Neutrophil (primary cell): ENCODE results near the gene OR51B5.
"Not testable (repeated sequence)": the region's sequence is repeated elsewhere in the genome, so short reads cannot be mapped to it uniquely, and the experiment has no call there.

Experiments
- H3K27ac ChIP-seq: fragments of 200-600 bp; sonication (generic); 2 replicates; pipeline ENCODE4 v1.5.1; 2016; ENCODE audit warnings: mild to moderate bottlenecking, moderate library complexity
- H3K27me3 ChIP-seq: fragments of 200-600 bp; sonication (generic); 2 replicates; pipeline ENCODE4 v1.6.0; 2016; ENCODE audit warnings: mild to moderate bottlenecking
- H3K36me3 ChIP-seq: fragments of 200-600 bp; sonication (generic); 2 replicates; pipeline ENCODE4 v1.5.1; 2017
- H3K4me1 ChIP-seq, 2 experiments: fragments of 200-600 bp in 1 of 2; sonication (generic) in 1 of 2; 1 replicate in 1 of 2; 2 replicates in 1 of 2; pipeline versions ENCODE4 v1.5.1 to v1.6.1; 2013 to 2016; ENCODE audit warnings: low read depth in 1 of 2, low read length in 1 of 2, mild to moderate bottlenecking in 1 of 2, moderate library complexity in 1 of 2; ENCODE audit not compliant: control insufficient read depth in 1 of 2, insufficient read depth in 1 of 2
- H3K4me3 ChIP-seq, 2 experiments: fragments of 200-600 bp in 1 of 2; sonication (generic) in 1 of 2; 1 replicate in 1 of 2; 2 replicates in 1 of 2; pipeline ENCODE4 v1.5.1; 2013 to 2016; ENCODE audit warnings: low read depth in 1 of 2, low read length in 1 of 2, mild to moderate bottlenecking in 1 of 2, moderate library complexity in 1 of 2
- H3K9me3 ChIP-seq: fragments of 200-600 bp; sonication (generic); 2 replicates; pipeline ENCODE4 v1.5.1; 2016
- TF ChIP-seq, protein P1 (sequence below): fragments of 200-600 bp; sonication (generic); IDR thresholded peaks from 2 replicates; pipeline ENCODE4 v1.5.1; 2016; ENCODE audit warnings: antibody characterized with exemption

The OR51B5 gene

DNA sequence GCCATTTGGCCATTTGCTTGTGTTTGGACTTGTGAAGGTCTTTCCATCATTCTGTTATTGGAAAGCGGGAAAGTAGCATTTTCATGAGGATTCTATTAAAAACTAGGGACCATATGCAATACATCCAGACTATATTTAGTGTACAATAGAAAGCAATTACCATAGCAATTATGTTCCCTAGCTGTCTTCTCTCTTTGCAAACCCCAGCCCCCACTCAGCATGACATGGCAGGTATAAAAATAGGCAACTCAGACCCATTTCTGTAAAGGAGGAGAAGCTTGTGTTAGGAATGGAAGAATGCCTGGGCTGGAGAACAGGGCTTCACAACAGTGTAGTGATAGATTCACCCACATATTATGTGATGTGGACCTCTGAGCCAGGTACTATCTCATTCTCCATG, 20.4 kb upstream of the OR51B5 start:
- Histone ChIP-seq H3K36me3 (no peaks in the 10 kb centered on the region), H3K4me1 (no peaks in the 10 kb centered on the region), H3K27ac (no peak overlapping the region), H3K9me3 (no peaks in the 10 kb centered on the region), H3K4me3 (no peak overlapping the region), H3K27me3 (no peaks in the 10 kb centered on the region)
- TF ChIP-seq, protein P1, sequence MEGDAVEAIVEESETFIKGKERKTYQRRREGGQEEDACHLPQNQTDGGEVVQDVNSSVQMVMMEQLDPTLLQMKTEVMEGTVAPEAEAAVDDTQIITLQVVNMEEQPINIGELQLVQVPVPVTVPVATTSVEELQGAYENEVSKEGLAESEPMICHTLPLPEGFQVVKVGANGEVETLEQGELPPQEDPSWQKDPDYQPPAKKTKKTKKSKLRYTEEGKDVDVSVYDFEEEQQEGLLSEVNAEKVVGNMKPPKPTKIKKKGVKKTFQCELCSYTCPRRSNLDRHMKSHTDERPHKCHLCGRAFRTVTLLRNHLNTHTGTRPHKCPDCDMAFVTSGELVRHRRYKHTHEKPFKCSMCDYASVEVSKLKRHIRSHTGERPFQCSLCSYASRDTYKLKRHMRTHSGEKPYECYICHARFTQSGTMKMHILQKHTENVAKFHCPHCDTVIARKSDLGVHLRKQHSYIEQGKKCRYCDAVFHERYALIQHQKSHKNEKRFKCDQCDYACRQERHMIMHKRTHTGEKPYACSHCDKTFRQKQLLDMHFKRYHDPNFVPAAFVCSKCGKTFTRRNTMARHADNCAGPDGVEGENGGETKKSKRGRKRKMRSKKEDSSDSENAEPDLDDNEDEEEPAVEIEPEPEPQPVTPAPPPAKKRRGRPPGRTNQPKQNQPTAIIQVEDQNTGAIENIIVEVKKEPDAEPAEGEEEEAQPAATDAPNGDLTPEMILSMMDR, result no peak

DNA sequence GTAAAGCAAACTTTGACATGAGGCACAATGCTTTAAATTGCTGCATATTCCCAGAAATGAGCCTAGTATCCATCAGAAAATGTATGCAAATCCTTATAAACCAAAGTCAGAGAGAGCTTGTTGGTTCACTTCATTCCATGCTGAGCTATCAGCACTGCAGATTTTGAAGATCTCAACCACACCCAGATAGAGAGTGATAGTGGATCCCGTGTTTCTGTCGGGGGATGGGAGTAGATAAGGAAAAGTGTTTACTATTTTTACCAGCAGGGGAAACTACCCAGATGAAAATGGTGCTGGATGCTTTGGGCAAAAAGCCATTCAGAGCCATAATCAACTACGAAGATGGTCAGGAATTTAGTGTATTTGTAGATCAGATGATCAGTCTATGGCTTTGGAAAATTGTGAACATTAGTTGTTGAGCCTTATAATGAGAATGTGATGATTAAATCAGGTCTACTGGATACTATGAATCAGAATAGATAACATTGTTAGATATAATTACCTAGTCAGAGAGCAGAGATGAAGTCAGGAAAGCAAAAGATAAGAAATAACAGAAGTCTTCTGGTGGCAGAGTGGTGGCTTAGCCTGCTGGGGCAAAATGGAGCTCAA, 18.8 kb upstream of the OR51B5 start:
- Histone ChIP-seq H3K36me3 (no peaks in the 10 kb centered on the region), H3K27me3 (no peaks in the 10 kb centered on the region), H3K27ac (no peak overlapping the region), H3K4me1 (no peaks in the 10 kb centered on the region), H3K9me3 (no peaks in the 10 kb centered on the region), H3K4me3 (no peak overlapping the region)
- TF ChIP-seq, protein P1, result no peak

DNA sequence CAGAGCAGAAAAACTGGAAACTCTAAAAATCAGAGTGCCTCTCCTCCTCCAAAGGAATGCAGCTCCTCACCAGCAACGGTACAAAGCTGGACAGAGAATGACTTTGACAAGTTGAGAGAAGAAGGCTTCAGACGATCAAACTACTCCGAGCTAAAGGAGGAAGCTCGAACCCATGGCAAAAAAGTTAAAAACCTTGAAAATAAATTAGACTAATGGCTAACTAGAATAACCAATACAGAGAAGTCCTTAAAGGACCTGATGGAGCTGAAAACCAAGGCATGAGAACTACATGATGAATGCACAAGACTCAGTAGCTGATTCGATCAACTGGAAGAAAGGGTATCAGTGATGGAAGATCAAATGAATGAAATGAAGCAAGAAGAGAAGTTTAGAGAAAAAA, 12.7 kb upstream of the OR51B5 start:
- not testable (repeated sequence) for H3K9me3 ChIP-seq, H3K36me3 ChIP-seq, H3K27ac ChIP-seq, H3K4me3 ChIP-seq, H3K27me3 ChIP-seq, H3K4me1 ChIP-seq

DNA sequence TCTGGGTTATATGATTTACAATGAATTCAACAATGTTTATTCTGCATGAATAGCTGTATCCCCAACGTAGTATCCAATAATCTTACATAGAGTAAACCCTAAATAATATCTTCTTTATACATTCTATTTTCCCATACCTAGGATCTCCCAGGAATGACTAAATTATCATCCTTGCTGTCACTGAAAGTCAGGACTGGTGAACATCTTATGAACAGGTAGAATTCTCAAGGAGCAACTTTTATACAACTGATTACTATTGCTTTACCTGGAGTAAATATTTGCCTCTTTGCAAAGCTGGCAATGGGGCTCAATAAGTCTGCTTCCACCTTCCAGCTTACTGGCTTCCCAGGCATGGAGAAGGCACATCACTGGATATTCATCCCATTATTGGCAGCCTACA, 7.9 kb upstream of the OR51B5 start, which contains the start of gene OR51B6:
Gene OR51B6, plus strand, starts transcription at position 301 of the 400 bp plus-strand sequence. Its CDS starts 0 bp downstream, at position 301.
- Histone ChIP-seq H3K9me3 (no peaks in the 10 kb centered on the region), H3K36me3 (no peaks in the 10 kb centered on the region), H3K4me1 (no peaks in the 10 kb centered on the region), H3K27me3 (no peaks in the 10 kb centered on the region), H3K4me3 (no peak within 1 kb of the TSS), H3K27ac (no peak within 1 kb of the TSS)
- TF ChIP-seq, protein P1, result no peak

DNA sequence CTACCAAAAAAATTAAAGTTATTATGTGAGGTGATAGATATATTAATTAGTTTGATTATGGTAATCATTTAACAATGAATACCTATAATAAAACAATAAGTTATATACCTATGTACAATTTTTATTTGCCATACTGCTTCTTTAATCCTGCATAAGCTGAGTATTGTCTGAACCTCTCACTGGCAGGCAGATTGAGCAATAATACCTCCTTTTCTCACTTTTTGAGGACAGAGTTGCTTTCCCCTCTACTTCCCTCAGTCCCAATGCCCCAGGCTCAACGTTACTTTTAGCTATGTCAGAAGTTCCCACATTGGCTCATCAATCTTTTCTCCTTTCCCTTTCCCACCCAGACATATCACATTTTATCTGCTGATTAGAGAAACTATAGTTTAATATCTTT, 6.2 kb upstream of the OR51B5 start:
- Histone ChIP-seq H3K27ac (no peak overlapping the region), H3K9me3 (no peaks in the 10 kb centered on the region), H3K4me1 (no peaks in the 10 kb centered on the region), H3K27me3 (no peaks in the 10 kb centered on the region), H3K36me3 (no peaks in the 10 kb centered on the region), H3K4me3 (no peak overlapping the region)
- TF ChIP-seq, protein P1, result no peak

DNA sequence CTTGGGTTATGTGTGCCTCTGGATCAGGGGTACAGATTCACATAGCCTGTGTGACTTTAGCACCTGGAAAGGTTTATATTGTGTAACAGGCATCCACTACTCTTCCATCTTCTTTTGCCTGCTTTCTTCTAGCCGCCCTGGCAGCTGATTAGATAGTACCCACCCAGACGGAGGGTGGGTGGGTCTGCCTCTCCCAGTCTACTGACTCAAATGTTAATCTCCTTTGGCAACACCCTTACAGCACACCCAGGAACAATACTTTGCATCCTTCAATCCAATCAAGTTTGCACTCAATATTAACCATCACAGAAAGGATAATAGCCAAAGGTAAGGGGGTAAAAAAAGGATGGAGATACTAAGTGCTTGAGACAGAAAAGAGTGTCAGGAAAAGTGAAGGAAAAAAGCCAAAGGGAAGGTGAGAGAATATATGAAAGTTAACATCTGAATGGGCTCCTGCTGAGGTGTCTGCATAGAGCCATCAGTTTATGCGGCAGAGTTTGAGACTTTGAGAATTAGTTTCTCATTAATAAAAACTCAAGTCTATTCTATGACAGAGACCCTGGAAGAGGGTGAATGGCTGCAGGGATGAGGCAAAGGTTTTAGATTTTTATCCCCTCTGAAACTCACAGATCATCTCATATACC, 5.3 kb upstream of the OR51B5 start:
- TF ChIP-seq, protein P1, result no peak
- Histone ChIP-seq H3K4me1 (no peaks in the 10 kb centered on the region), H3K9me3 (no peaks in the 10 kb centered on the region), H3K4me3 (no peak overlapping the region), H3K27me3 (no peaks in the 10 kb centered on the region), H3K36me3 (no peaks in the 10 kb centered on the region), H3K27ac (no peak overlapping the region)
